Measurements from ENCODE around the gene FIGN. TPM values are rescaled to one million over a fixed set of nuclear protein-coding genes. Genes with fewer than 3 reads are reported as not detected.

The FIGN gene
- total and polyA plus RNA-seq, 2 of the 8 experiments (the other 6 are each of a cell fraction or from before 2014, with no cell fraction given) = 5.0 to 22.8 TPM

GRCh38 chr2:163729636-163730273 lies 6.1 kb downstream of the FIGN start:
- Histone ChIP-seq H3K27me3 (replicated peaks in 1 of 4; ENCODE audit: control insufficient read depth in 3 of 4, extremely low read depth in 1 of 4, insufficient read depth in 3 of 4, low read length in 3 of 4) (no peaks in the 10 kb centered on the region), H3K36me3 (ENCODE audit: control insufficient read depth in 2 of 4, insufficient read depth in 4 of 4, low read length in 3 of 4) (no peaks in the 10 kb centered on the region), H2BK20ac (ENCODE audit: low read length) (no peak overlapping the region), H2AK5ac (ENCODE audit: low read depth, low read length) (no peak overlapping the region), H2BK5ac (ENCODE audit: low read depth, low read length) (no peak overlapping the region), H3K23ac (ENCODE audit: insufficient read length) (no peak overlapping the region), H2BK120ac (replicated peaks; ENCODE audit: low read depth, low read length) (no peak overlapping the region), H2BK15ac (ENCODE audit: low read length) (no peak overlapping the region), H3K14ac (ENCODE audit: insufficient read length) (no peak overlapping the region), H3K4me3 (ENCODE audit: extremely low read depth in 1 of 4, insufficient read depth in 2 of 4, low read depth in 3 of 4, low read length in 4 of 4) (no peak overlapping the region), H3K4ac (replicated peaks; ENCODE audit: insufficient read length, low read depth, low read length) (no peak overlapping the region), H3K27ac (ENCODE audit: low read depth, low read length) (no peak overlapping the region), H3K4me1 (replicated peaks in 1 of 4; ENCODE audit: control insufficient read depth in 3 of 4, insufficient read depth in 4 of 4, low read length in 3 of 4) (peaks cover 0 to 7% (median 2%) of the 10 kb centered on the region in 4 experiments; a peak in 2 of 7 replicates), H4K20me1 (replicated peaks in 1 of 2; ENCODE audit: control insufficient read depth in 1 of 2, insufficient read depth in 2 of 2, low read length in 2 of 2) (peaks cover 0 to 1% of the 10 kb centered on the region in 2 experiments), H4K5ac (ENCODE audit: insufficient read length, low read depth, low read length) (no peak overlapping the region), H3K56ac (replicated peaks; ENCODE audit: insufficient read length, low read depth, low read length) (no peak overlapping the region), H2AFZ (ENCODE audit: low read length) (no peak overlapping the region), H2BK12ac (ENCODE audit: low read depth, low read length) (no peak overlapping the region), H3K23me2 (ENCODE audit: low read depth, low read length) (no peaks in the 10 kb centered on the region; the same call in 1 of the 2 replicates), H3K9me3 (ENCODE audit: insufficient read depth in 2 of 2, low read depth in 1 of 2, low read length in 1 of 2) (no peaks in the 10 kb centered on the region), H3K79me2 (ENCODE audit: control insufficient read depth in 1 of 2, insufficient read depth in 2 of 2, low read length in 2 of 2) (peaks cover 0 to 96% of the 10 kb centered on the region in 2 experiments; a peak in 3 of 4 replicates), H4K8ac (ENCODE audit: extremely low read depth, insufficient read depth, low read length) (no peak overlapping the region), H3K18ac (ENCODE audit: extremely low read depth, low read length) (no peak overlapping the region), H4K91ac (replicated peaks; ENCODE audit: insufficient read length, low read length) (no peak overlapping the region), H3K9ac (replicated peaks in 1 of 4; ENCODE audit: extremely low read depth in 1 of 4, low read depth in 3 of 4, low read length in 3 of 4) (no peak overlapping the region), H3K4me2 (ENCODE audit: insufficient read depth in 1 of 2, low read depth in 2 of 2, low read length in 2 of 2) (no peak overlapping the region), H3K79me1 (ENCODE audit: low read depth, low read length) (no peaks in the 10 kb centered on the region)
- no peak for DNase-seq (ENCODE audit: low read depth in 1 of 2, low spot score in 2 of 2)
- peak; percentile 86 for FAIRE-seq
- ChIA-PET CTCF (ENCODE audit: partially characterized antibody) (interaction anchor here (0.6 to 1.6 kb wide), 4 partner anchors 20 to 423 kb away, joined by 3 to 6 read pairs (median 3); no protein-coding TSS in a partner anchor), POLR2A (ENCODE audit: partially characterized antibody) (interaction anchor here (1.3 kb wide), 1 partner anchor 8 kb away, joined by 3 read pairs; no protein-coding TSS in a partner anchor)
- WGBS, 2 experiments (ENCODE audit: extremely low coverage in 1 of 2, insufficient coverage in 1 of 2, insufficient read length in 1 of 2, insufficient replicate concordance in 2 of 2, low coverage in 1 of 2, low lambda C conversion rate in 2 of 2, missing lambda C conversion rate in 1 of 2) = 75% methylated on average over 4 of the region's 4 CpGs; no CpG with 5 or more reads in 1 of the 2 experiments
- no peak for TF ChIP-seq FOSL1 (IDR thresholded peaks at IDR 0.05; ENCODE audit: insufficient read depth, low read depth, low read length)
- TF ChIP-seq KDM1A (IDR thresholded peaks at IDR 0.05; ENCODE audit: borderline replicate concordance, low read length) = no peak
- TF ChIP-seq CHD1 (IDR thresholded peaks at IDR 0.05; ENCODE audit: low read depth, low read length) = no peak
- no peak for TF ChIP-seq MAFK (IDR thresholded peaks at IDR 0.05; ENCODE audit: low read depth, low read length)
- no peak for TF ChIP-seq RFX5 (IDR thresholded peaks at IDR 0.05; ENCODE audit: borderline replicate concordance, low read depth, low read length)
- TF ChIP-seq BCL11A (IDR thresholded peaks at IDR 0.05; ENCODE audit: low read depth in 2 of 2, low read length in 2 of 2) = no peak
- TF ChIP-seq HDAC6 (IDR thresholded peaks at IDR 0.05; ENCODE audit: low read depth, low read length) = no peak
- no peak for TF ChIP-seq GABPA (IDR thresholded peaks at IDR 0.05; ENCODE audit: borderline replicate concordance, insufficient read depth, low read length)
- TF ChIP-seq EGR1 (IDR thresholded peaks at IDR 0.05; ENCODE audit: borderline replicate concordance, low read depth, low read length) = no peak
- TF ChIP-seq SRF (IDR thresholded peaks at IDR 0.05; ENCODE audit: low read depth, low read length) = no peak
- TF ChIP-seq ASH2L (IDR thresholded peaks at IDR 0.05; ENCODE audit: low read length) = no peak
- no peak for TF ChIP-seq POLR2A (IDR thresholded peaks at IDR 0.05; ENCODE audit: control extremely low read depth in 1 of 2, low read depth in 2 of 2, low read length in 2 of 2)
- no peak for TF ChIP-seq GTF2F1 (IDR thresholded peaks at IDR 0.05; ENCODE audit: borderline replicate concordance, low read depth, low read length)
- TF ChIP-seq POU5F1 (IDR thresholded peaks at IDR 0.05; ENCODE audit: low read depth, low read length) = no peak
- no peak for TF ChIP-seq JUN (IDR thresholded peaks at IDR 0.05; ENCODE audit: low read depth, low read length)

All from H1 (cell line).